B cell (primary cell): ENCODE data around the gene WFDC1. TPM values are rescaled to one million over a fixed set of nuclear protein-coding genes. Genes with fewer than 3 reads are reported as not detected.

Source experiments
- ATAC-seq: fragments of 200-7000 bp; cut with Tn5 transposase; one replicate; pipeline ENCODE4 v1.10.0; 2021; ENCODE audit warnings: low read depth, mild to moderate bottlenecking, moderate number of reproducible peaks, moderate library complexity
- CTCF ChIA-PET: fragments of 350-600 bp; sonication (Branson Sonifier 250); formaldehyde crosslinking; loops from one replicate; lab custom pipeline; 2021; ENCODE audit warnings: antibody characterized with exemption, inconsistent platforms; lab: Charles Lee
- POLR2A ChIA-PET: fragments of 350-600 bp; sonication (Branson Sonifier 250); formaldehyde crosslinking; loops from one replicate; lab custom pipeline; 2021; ENCODE audit warnings: antibody characterized with exemption; lab: Charles Lee
- DNase-seq: peaks from one replicate; pipeline ENCODE4 v3.0.0; 2013
- H2AFZ ChIP-seq: 2 replicates; pipeline ENCODE4 v1.6.1; 2012; ENCODE audit warnings: mild to moderate bottlenecking, low read depth, low read length; ENCODE audit not compliant: insufficient read depth, poor library complexity, severe bottlenecking
- H3K27ac ChIP-seq, 2 donors: 1 replicate in 1 of 2; 2 replicates in 1 of 2; pipeline ENCODE4 v1.5.1; 2012 to 2013; ENCODE audit warnings: low read length in 2 of 2, mild to moderate bottlenecking in 2 of 2, moderate library complexity in 1 of 2
- H3K27me3 ChIP-seq, 4 experiments: fragments of 200-600 bp in 1 of 4; sonication (generic) in 1 of 4; replicated peaks in 1 of 4; 1 replicate in 2 of 4; 2 replicates in 2 of 4; pipeline versions ENCODE4 v1.6.1 to v1.7.0; 2013 to 2016; ENCODE audit warnings: low read length in 3 of 4, mild to moderate bottlenecking in 2 of 4, mixed read lengths in 1 of 4, moderate library complexity in 1 of 4; ENCODE audit not compliant: insufficient read depth in 4 of 4, control insufficient read depth in 3 of 4; ENCODE audit errors: control extremely low read depth in 1 of 4
- H3K36me3 ChIP-seq, 2 experiments: replicated peaks in 1 of 2; 1 replicate in 1 of 2; 2 replicates in 1 of 2; pipeline versions ENCODE4 v1.6.1 to v1.7.1; 2013; ENCODE audit warnings: low read length in 1 of 2; ENCODE audit not compliant: insufficient read depth in 2 of 2, control insufficient read depth in 1 of 2; ENCODE audit errors: control extremely low read depth in 1 of 2, extremely low read depth in 1 of 2
- H3K4me1 ChIP-seq, 2 donors: fragments of 200-600 bp in 1 of 2; sonication (generic) in 1 of 2; 1 replicate in 1 of 2; 2 replicates in 1 of 2; pipeline versions ENCODE4 v1.5.1 to v1.6.1; 2013 to 2017; ENCODE audit warnings: low read length in 2 of 2; ENCODE audit not compliant: control insufficient read depth in 2 of 2, insufficient read depth in 2 of 2
- H3K4me2 ChIP-seq: replicated peaks from 2 replicates; pipeline ENCODE3; 2012; ENCODE audit warnings: mild to moderate bottlenecking, low read depth, low read length; ENCODE audit not compliant: poor library complexity, severe bottlenecking
- H3K4me3 ChIP-seq, 5 experiments: fragments of 200-600 bp in 1 of 5; sonication (generic) in 1 of 5; 1 replicate in 3 of 5; 2 replicates in 2 of 5; pipeline versions ENCODE4 v1.5.1 to v1.7.0; 2011 to 2016; ENCODE audit warnings: low read length in 4 of 5, mild to moderate bottlenecking in 4 of 5, low read depth in 2 of 5, control low read depth in 1 of 5, moderate library complexity in 1 of 5; ENCODE audit not compliant: insufficient read depth in 1 of 5; ENCODE audit errors: control extremely low read depth in 1 of 5, extremely low read depth in 1 of 5
- H3K79me2 ChIP-seq: fragments of 200-600 bp; sonication (generic); one replicate; pipeline ENCODE4 v1.6.0; 2016; ENCODE audit warnings: low read length; ENCODE audit not compliant: control insufficient read depth, insufficient read depth
- H3K9ac ChIP-seq: fragments of 200-600 bp; sonication (generic); 2 replicates; pipeline ENCODE4 v1.6.1; 2017; ENCODE audit warnings: mild to moderate bottlenecking, low read length, moderate library complexity
- H3K9me3 ChIP-seq, 3 donors: one replicate each; pipeline versions ENCODE4 v1.6.1 to v1.7.1; 2013; ENCODE audit warnings: low read length in 2 of 3; ENCODE audit not compliant: control insufficient read depth in 2 of 3, insufficient read depth in 1 of 3; ENCODE audit errors: control extremely low read depth in 1 of 3
- H4K20me1 ChIP-seq: 2 replicates; pipeline ENCODE4 v1.6.0; 2012; ENCODE audit warnings: mild to moderate bottlenecking, low read length; ENCODE audit not compliant: insufficient read depth, control insufficient read depth, poor library complexity, severe bottlenecking
- H3K27ac Mint-ChIP-seq: one replicate; pipeline ENCODE4 v1.8.0; 2021; ENCODE audit warnings: mixed read lengths
- H3K27me3 Mint-ChIP-seq: one replicate; pipeline ENCODE4 v1.8.0; 2021; ENCODE audit warnings: mixed read lengths
- H3K4me1 Mint-ChIP-seq: one replicate; pipeline ENCODE4 v1.8.0; 2021; ENCODE audit warnings: mixed read lengths
- H3K4me3 Mint-ChIP-seq: one replicate; pipeline ENCODE4 v1.8.0; 2021; ENCODE audit warnings: mixed read lengths
- H3K9me3 Mint-ChIP-seq: one replicate; pipeline ENCODE4 v1.8.0; 2022; ENCODE audit warnings: mixed read lengths; ENCODE audit not compliant: insufficient read depth
- EZH2 ChIP-seq: IDR thresholded peaks from 2 replicates; pipeline ENCODE4 v1.6.1; 2012; ENCODE audit warnings: borderline replicate concordance, low read depth, mild to moderate bottlenecking, moderate library complexity, low read length; ENCODE audit not compliant: insufficient read depth, poor library complexity, severe bottlenecking
- WGBS: methylation state at CpG from one replicate; pipeline ENCODE4 v1.1.5; 2013; ENCODE audit warnings: missing lambda C conversion rate; ENCODE audit not compliant: insufficient coverage; 5-methylcytosine and 5-hydroxymethylcytosine counted together
- intact Hi-C: fragments of 100-400 bp; cut with micrococcal nuclease; formaldehyde crosslinking; loops from one replicate; pipeline ENCODE4 v1.10.0; 2022
- polyA plus RNA-seq: library from polyadenylated mRNA; depleted of rRNA; stranded (reverse); fragments of >200 nt; gene quantifications from 2 replicates; pipeline ENCODE4 v1.2.3, GENCODE V29; 2012
- total RNA-seq, 2 donors: library from RNA; stranded (reverse); fragments of 120-200 nt in 1 of 2; gene quantifications; 1 replicate in 1 of 2; 2 replicates in 1 of 2; pipeline versions ENCODE4 v1.2.3 to v1.2.4, GENCODE V29; 2013 to 2022
- TF ChIP-seq, protein P1 (sequence below): fragments of 200-600 bp; IDR thresholded peaks from one replicate; pipeline ENCODE4 v1.8.0; 2022; ENCODE audit warnings: antibody characterized with exemption, mild to moderate bottlenecking

Gene WFDC1
- total and polyA plus RNA-seq, 2 donors (not counting 1 experiment from before 2014, with no cell fraction given), result not detected

DNA sequence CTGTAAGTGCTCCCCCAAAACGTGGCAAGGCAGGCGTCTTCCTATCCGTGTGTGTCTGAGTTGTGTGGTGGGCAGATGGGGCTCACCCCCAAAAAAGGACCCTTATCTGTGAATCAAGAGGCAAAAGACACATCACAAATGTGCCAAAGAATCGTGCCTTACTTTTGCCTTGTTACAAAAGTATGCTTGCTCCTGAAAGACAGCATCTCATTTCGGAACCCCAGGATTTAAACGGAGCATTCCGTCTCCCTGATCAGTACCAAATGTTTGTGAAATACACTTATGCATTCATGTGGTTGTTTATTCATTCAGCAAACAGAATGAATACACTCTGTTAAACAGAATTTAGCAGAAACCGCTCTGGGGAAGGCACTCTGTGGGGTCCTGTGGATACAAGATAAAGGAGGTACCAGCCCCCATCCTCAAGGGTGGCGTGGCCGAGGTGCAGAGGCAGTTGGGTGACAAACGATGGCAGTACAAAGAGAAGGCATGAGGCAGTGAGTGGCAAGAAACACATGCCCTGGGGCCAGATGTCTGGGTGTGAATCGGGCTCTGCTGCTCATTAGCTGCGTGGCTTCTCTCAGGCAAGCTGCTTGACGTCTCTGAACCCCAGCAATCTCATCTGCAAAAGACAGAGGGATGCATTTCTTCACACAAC lies 654 bp downstream of the WFDC1 start:
- Histone ChIP-seq H3K79me2 (no peaks in the 10 kb centered on the region), H4K20me1 (no peaks in the 10 kb centered on the region), H3K4me1 (peaks cover 2 to 7% of the 10 kb centered on the region in 2 donors), H3K4me2 (no peak overlapping the region), H2AFZ (no peak overlapping the region), H3K9ac (no peak overlapping the region), H3K27ac (no peak overlapping the region), H3K4me3 (no peak overlapping the region), H3K27me3 (peaks cover 0 to 27% (median 7%) of the 10 kb centered on the region in 4 experiments), H3K36me3 (no peaks in the 10 kb centered on the region), H3K9me3 (no peaks in the 10 kb centered on the region)
- ChIA-PET POLR2A (no interaction called here), CTCF (no interaction called here)
- TF ChIP-seq EZH2, result no peak
- TF ChIP-seq, protein P1, sequence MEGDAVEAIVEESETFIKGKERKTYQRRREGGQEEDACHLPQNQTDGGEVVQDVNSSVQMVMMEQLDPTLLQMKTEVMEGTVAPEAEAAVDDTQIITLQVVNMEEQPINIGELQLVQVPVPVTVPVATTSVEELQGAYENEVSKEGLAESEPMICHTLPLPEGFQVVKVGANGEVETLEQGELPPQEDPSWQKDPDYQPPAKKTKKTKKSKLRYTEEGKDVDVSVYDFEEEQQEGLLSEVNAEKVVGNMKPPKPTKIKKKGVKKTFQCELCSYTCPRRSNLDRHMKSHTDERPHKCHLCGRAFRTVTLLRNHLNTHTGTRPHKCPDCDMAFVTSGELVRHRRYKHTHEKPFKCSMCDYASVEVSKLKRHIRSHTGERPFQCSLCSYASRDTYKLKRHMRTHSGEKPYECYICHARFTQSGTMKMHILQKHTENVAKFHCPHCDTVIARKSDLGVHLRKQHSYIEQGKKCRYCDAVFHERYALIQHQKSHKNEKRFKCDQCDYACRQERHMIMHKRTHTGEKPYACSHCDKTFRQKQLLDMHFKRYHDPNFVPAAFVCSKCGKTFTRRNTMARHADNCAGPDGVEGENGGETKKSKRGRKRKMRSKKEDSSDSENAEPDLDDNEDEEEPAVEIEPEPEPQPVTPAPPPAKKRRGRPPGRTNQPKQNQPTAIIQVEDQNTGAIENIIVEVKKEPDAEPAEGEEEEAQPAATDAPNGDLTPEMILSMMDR, result no peak
- peaks cover 46% of the 10 kb centered on the region for H3K27me3 Mint-ChIP-seq
- WGBS, result 54% methylated on average over 8 of the region's 14 CpGs
- ATAC-seq (no peak), DNase-seq (no peak)
- no peak overlapping the region for H3K27ac Mint-ChIP-seq
- peaks cover 6% of the 10 kb centered on the region for H3K4me1 Mint-ChIP-seq
- no peak overlapping the region for H3K4me3 Mint-ChIP-seq
- intact Hi-C loops, result no loop called here
- no peaks in the 10 kb centered on the region for H3K9me3 Mint-ChIP-seq

DNA sequence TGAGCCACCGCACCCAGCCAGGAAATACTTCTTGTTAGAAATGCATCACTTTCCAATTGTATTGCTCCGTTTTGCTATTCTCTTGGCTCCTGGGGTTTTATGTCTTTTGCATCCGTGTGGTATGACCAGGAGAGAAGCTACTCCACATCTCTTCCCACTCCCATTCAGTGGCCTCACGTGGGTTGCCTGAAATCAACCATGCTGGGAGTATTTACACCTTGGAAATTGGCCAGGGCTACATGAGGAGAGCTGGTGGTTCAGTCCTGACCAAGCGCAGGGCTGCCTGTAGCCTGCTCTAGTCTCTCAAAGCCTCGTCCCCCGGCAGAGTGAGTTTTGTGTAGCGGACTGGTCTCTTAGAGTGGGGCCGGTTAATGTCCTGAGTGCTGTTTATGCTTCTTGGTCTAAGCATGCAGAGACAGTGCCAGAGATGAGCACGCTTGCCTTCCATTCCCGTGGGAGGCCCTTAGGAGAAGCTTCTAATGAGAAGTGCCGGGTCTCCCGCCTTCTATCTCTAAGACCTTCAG lies 3.8 kb downstream of the WFDC1 start:
- Mint-ChIP-seq H3K4me3 (no peak overlapping the region), H3K4me1 (peaks cover 6% of the 10 kb centered on the region), H3K27me3 (peaks cover 32% of the 10 kb centered on the region), H3K9me3 (no peaks in the 10 kb centered on the region), H3K27ac (no peak overlapping the region)
- H3K4me2 ChIP-seq, result no peak overlapping the region
- H3K4me3 ChIP-seq, result no peak overlapping the region
- ATAC-seq (no peak), DNase-seq (no peak)
- intact Hi-C loops, result no loop called here
- peaks cover 0 to 24% (median 7%) of the 10 kb centered on the region in 4 experiments for H3K27me3 ChIP-seq
- no peak overlapping the region for H2AFZ ChIP-seq
- no peaks in the 10 kb centered on the region for H3K9me3 ChIP-seq
- TF ChIP-seq, protein P1, result no peak
- TF ChIP-seq EZH2, result no peak
- H3K27ac ChIP-seq, result no peak overlapping the region
- POLR2A ChIA-PET, result no interaction called here
- H3K79me2 ChIP-seq, result no peaks in the 10 kb centered on the region
- CTCF ChIA-PET, result no interaction called here
- 90% methylated on average over 11 of the region's 13 CpGs for WGBS
- peaks cover 2 to 7% of the 10 kb centered on the region in 2 donors for H3K4me1 ChIP-seq
- no peaks in the 10 kb centered on the region for H4K20me1 ChIP-seq
- H3K36me3 ChIP-seq, result no peaks in the 10 kb centered on the region
- H3K9ac ChIP-seq, result no peak overlapping the region
